ENCODE data around the gene C21orf58. TPM values are rescaled to one million over a fixed set of nuclear protein-coding genes. Genes with fewer than 3 reads are reported as not detected.

Gene C21orf58
- total and polyA plus RNA-seq, 4 experiments from 2014 or later = 0.35 to 9.4 (median 4.7) TPM

DNA sequence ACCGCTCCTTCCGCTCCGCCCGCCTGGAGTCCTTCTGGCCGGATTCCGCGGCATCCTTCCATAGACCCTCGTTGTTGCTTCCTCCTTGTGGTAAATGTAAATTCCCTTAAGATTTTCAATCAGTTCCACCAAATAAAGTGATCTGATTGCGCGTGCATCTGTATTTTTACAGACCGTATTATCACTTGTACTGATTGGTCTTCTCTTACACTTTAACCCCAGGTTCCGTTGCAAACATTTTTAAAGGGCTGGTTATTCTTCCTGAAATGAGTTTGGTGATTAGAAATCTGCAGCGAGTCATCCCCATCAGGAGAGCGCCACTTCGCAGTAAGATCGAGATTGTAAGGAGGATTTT, 37.0 kb downstream of the C21orf58 start:
- peak overlapping the region; percentile 87 to 99 (median 98) for H3K27ac Mint-ChIP-seq
- intact Hi-C loops (cut with micrococcal nuclease) = loop anchor here (1.0 to 10.0 kb wide), 5 partner anchors 10 to 312 kb away; partner anchors contain the start of gene PCNT
- peaks cover 0 to 2% of the 10 kb centered on the region in 2 donors for H3K27me3 Mint-ChIP-seq
- peak overlapping the region; percentile 95 to 100 (median 98) for H3K4me3 Mint-ChIP-seq
- Histone ChIP-seq H3K36me3 (ENCODE audit: insufficient read depth, low read length) (peaks cover 9% of the 10 kb centered on the region), H3K4me3 (ENCODE audit: low read length in 2 of 2) (peak overlapping the region; percentile 63 to 71), H3K4me1 (ENCODE audit: insufficient read depth, low read length) (peaks cover 45% of the 10 kb centered on the region), H3K27ac (ENCODE audit: low read depth, low read length) (peak overlapping the region; percentile 69), H3K9me3 (ENCODE audit: control insufficient read depth in 1 of 2, low read length in 2 of 2) (no peaks in the 10 kb centered on the region), H3K27me3 (ENCODE audit: insufficient read depth, low read length) (no peaks in the 10 kb centered on the region)
- H3K36me3 Mint-ChIP-seq = peaks cover 18 to 38% of the 10 kb centered on the region in 2 donors
- ChIA-PET CTCF (ENCODE audit: partially characterized antibody) (no interaction called here), POLR2A (ENCODE audit: partially characterized antibody) (interaction anchor here (0.9 to 2.5 kb wide), 5 partner anchors 10 to 172 kb away, joined by 3 to 16 read pairs (median 4); partner anchors contain the start of genes C21orf58, DIP2A and PCNT)
- DNase-seq = no peak
- no peaks in the 10 kb centered on the region for H3K9me3 Mint-ChIP-seq
- peaks cover 31 to 68% (median 51%) of the 10 kb centered on the region in 4 donors for H3K4me1 Mint-ChIP-seq

GRCh38 chr21:46285761-46286647, 37.7 kb downstream of the C21orf58 start, which contains the start of gene YBEY:
YBEY (plus strand) TSS chr21:46286342; CDS start chr21:46286914, 572 bp downstream.
- Mint-ChIP-seq H3K36me3 (peaks cover 17 to 38% of the 10 kb centered on the region in 2 donors), H3K9me3 (no peaks in the 10 kb centered on the region), H3K4me3 (peak within 1 kb of the TSS; percentile 95 to 100 (median 98)), H3K27me3 (peaks cover 0 to 2% of the 10 kb centered on the region in 2 donors), H3K4me1 (peaks cover 31 to 74% (median 52%) of the 10 kb centered on the region in 4 donors), H3K27ac (peak within 1 kb of the TSS; percentile 87 to 99 (median 98))
- H3K9me3 ChIP-seq (ENCODE audit: control insufficient read depth in 1 of 2, low read length in 2 of 2) = no peaks in the 10 kb centered on the region
- intact Hi-C loops (cut with micrococcal nuclease) = loop anchor here (1.0 to 10.0 kb wide), 5 partner anchors 10 to 311 kb away; partner anchors contain the start of gene PCNT
- peak; percentile 80 to 84 (median 81) for DNase-seq
- no peaks in the 10 kb centered on the region for H3K27me3 ChIP-seq (ENCODE audit: insufficient read depth, low read length)
- ChIA-PET CTCF (ENCODE audit: partially characterized antibody) (interaction anchor here (0.6 to 3.1 kb wide), 5 partner anchors 35 to 143 kb away, joined by 3 to 19 read pairs (median 4); a partner anchor contains a TSS), POLR2A (ENCODE audit: partially characterized antibody) (interaction anchor here (0.6 to 2.5 kb wide), 9 partner anchors 9 to 173 kb away, joined by 3 to 16 read pairs (median 4); partner anchors contain the start of genes C21orf58, DIP2A and PCNT)
- H3K4me1 ChIP-seq (ENCODE audit: insufficient read depth, low read length) = peaks cover 50% of the 10 kb centered on the region
- H3K4me3 ChIP-seq (ENCODE audit: low read length in 2 of 2) = peak within 1 kb of the TSS; percentile 71 to 78
- H3K36me3 ChIP-seq (ENCODE audit: insufficient read depth, low read length) = peaks cover 7% of the 10 kb centered on the region
- H3K27ac ChIP-seq (ENCODE audit: low read depth, low read length) = peak within 1 kb of the TSS; percentile 69

DNA sequence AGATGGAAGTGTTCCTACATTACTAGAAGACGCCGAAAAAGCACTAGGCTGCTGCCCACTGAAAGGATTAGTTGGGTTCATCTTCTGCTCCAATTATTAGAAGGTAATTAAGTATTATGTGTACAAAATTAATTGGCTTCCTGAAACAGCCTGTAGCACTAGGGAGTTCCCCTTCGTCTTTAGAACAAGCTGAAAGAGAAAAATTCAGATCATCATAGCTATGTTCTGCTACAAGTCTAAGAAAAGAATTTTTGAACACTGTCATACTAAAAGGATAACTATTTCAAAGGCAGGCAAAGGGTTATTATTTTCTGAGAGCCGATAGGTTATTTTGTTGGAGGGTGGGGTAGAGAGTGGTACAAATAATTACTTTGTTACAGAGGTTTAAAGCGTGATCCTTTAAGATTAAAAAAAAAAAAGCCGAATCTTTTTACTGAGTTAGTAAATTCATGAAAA, 38.4 kb downstream of the C21orf58 start, which contains the start of gene MCM3AP:
Gene MCM3AP (minus strand): TSS at position 406 of the 456 bp plus-strand sequence. CDS start 325 bp downstream, at position 81.
- no peak for DNase-seq
- peak within 1 kb of the TSS; percentile 95 to 100 (median 98) for H3K4me3 Mint-ChIP-seq
- Histone ChIP-seq H3K36me3 (ENCODE audit: insufficient read depth, low read length) (peaks cover 11% of the 10 kb centered on the region), H3K27ac (ENCODE audit: low read depth, low read length) (peak within 1 kb of the TSS; percentile 69), H3K9me3 (ENCODE audit: control insufficient read depth in 1 of 2, low read length in 2 of 2) (no peaks in the 10 kb centered on the region), H3K4me1 (ENCODE audit: insufficient read depth, low read length) (peaks cover 56% of the 10 kb centered on the region), H3K4me3 (ENCODE audit: low read length in 2 of 2) (peak within 1 kb of the TSS; percentile 71 to 78), H3K27me3 (ENCODE audit: insufficient read depth, low read length) (no peaks in the 10 kb centered on the region)
- intact Hi-C loops (cut with micrococcal nuclease) = loop anchor here (5.0 to 10.0 kb wide), 2 partner anchors 53 to 310 kb away; no protein-coding TSS in a partner anchor
- peaks cover 17 to 43% of the 10 kb centered on the region in 2 donors for H3K36me3 Mint-ChIP-seq
- POLR2A ChIA-PET (ENCODE audit: partially characterized antibody) = interaction anchor here (1.2 to 2.5 kb wide), 6 partner anchors 10 to 41 kb away, joined by 3 to 16 read pairs (median 6); partner anchors contain the start of genes C21orf58 and PCNT
- no peaks in the 10 kb centered on the region for H3K9me3 Mint-ChIP-seq
- H3K4me1 Mint-ChIP-seq = peaks cover 31 to 77% (median 53%) of the 10 kb centered on the region in 4 donors
- peak within 1 kb of the TSS; percentile 87 to 99 (median 98) for H3K27ac Mint-ChIP-seq
- CTCF ChIA-PET (ENCODE audit: partially characterized antibody) = interaction anchor here (0.9 to 3.1 kb wide), 7 partner anchors 13 to 142 kb away, joined by 3 to 19 read pairs (median 4); a partner anchor contains a TSS
- H3K27me3 Mint-ChIP-seq = peaks cover 0 to 2% of the 10 kb centered on the region in 2 donors

DNA sequence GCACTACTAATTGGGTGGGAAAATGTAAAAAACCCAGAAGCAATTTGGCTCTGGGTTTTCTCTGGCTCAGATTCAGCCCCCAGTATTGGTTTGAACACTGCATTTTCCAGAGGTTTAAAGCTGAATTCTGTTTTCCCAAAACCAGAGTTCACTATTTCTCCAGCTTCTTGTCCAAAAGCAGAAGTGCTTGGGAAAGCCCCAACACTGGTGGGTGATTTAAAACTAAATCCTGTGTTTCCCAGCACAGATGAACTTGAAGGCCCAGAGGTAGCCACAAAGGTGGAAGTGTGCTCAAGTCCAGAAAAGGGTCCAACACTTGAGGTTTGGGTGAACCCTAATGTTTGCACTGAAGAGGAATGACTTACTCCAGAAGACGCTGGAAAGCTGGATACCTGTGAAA, 38.9 kb downstream of the C21orf58 start:
- Histone ChIP-seq H3K9me3 (ENCODE audit: control insufficient read depth in 1 of 2, low read length in 2 of 2) (no peaks in the 10 kb centered on the region), H3K36me3 (ENCODE audit: insufficient read depth, low read length) (peaks cover 14% of the 10 kb centered on the region), H3K4me1 (ENCODE audit: insufficient read depth, low read length) (peaks cover 60% of the 10 kb centered on the region), H3K4me3 (ENCODE audit: low read length in 2 of 2) (peak overlapping the region in 1 of 2 donors; percentile 71), H3K27me3 (ENCODE audit: insufficient read depth, low read length) (no peaks in the 10 kb centered on the region), H3K27ac (ENCODE audit: low read depth, low read length) (peak overlapping the region; percentile 69)
- intact Hi-C loops (cut with micrococcal nuclease) = loop anchor here (5.0 to 10.0 kb wide), 2 partner anchors 52 to 310 kb away; no protein-coding TSS in a partner anchor
- no peak for DNase-seq
- Mint-ChIP-seq H3K27me3 (peaks cover 0 to 2% of the 10 kb centered on the region in 2 donors), H3K27ac (peak overlapping the region in 4 of 7 donors; percentile 78 to 94 (median 89)), H3K4me1 (peaks cover 29 to 73% (median 53%) of the 10 kb centered on the region in 4 donors), H3K4me3 (peak overlapping the region; percentile 87 to 100 (median 90)), H3K36me3 (peaks cover 17 to 46% of the 10 kb centered on the region in 2 donors), H3K9me3 (no peaks in the 10 kb centered on the region)
- ChIA-PET CTCF (ENCODE audit: partially characterized antibody) (interaction anchor here (0.9 to 3.1 kb wide), 7 partner anchors 14 to 141 kb away, joined by 3 to 19 read pairs (median 4); a partner anchor contains a TSS), POLR2A (ENCODE audit: partially characterized antibody) (interaction anchor here (1.1 to 2.5 kb wide), 4 partner anchors 10 to 41 kb away, joined by 3 to 16 read pairs (median 6); partner anchors contain the start of genes C21orf58 and PCNT)

- Histone ChIP-seq H3K36me3 (ENCODE audit: insufficient read depth, low read length) (peaks cover 20% of the 10 kb centered on the region), H3K4me1 (ENCODE audit: insufficient read depth, low read length) (peaks cover 61% of the 10 kb centered on the region), H3K9me3 (ENCODE audit: control insufficient read depth in 1 of 2, low read length in 2 of 2) (no peaks in the 10 kb centered on the region), H3K4me3 (ENCODE audit: low read length in 2 of 2) (no peak overlapping the region), H3K27ac (ENCODE audit: low read depth, low read length) (no peak overlapping the region), H3K27me3 (ENCODE audit: insufficient read depth, low read length) (no peaks in the 10 kb centered on the region)
- peaks cover 0 to 2% of the 10 kb centered on the region in 2 donors for H3K27me3 Mint-ChIP-seq
- DNase-seq = no peak
- H3K36me3 Mint-ChIP-seq = peaks cover 21 to 51% of the 10 kb centered on the region in 2 donors
- intact Hi-C loops (cut with micrococcal nuclease) = loop anchor here (10.0 kb wide), 1 partner anchor 309 kb away; no protein-coding TSS in a partner anchor
- H3K27ac Mint-ChIP-seq = peak overlapping the region; percentile 48 to 87 (median 71)
- CTCF ChIA-PET (ENCODE audit: partially characterized antibody) = interaction anchor here (0.9 to 3.1 kb wide), 6 partner anchors 14 to 141 kb away, joined by 3 to 19 read pairs (median 4); no protein-coding TSS in a partner anchor
- H3K4me3 Mint-ChIP-seq = peak overlapping the region; percentile 32 to 86 (median 72)
- POLR2A ChIA-PET (ENCODE audit: partially characterized antibody) = interaction anchor here (1.1 to 2.5 kb wide), 3 partner anchors 9 to 42 kb away, joined by 3 to 16 read pairs (median 6); partner anchors contain the start of genes C21orf58 and PCNT
- H3K9me3 Mint-ChIP-seq = no peaks in the 10 kb centered on the region
- peaks cover 27 to 69% (median 52%) of the 10 kb centered on the region in 4 donors for H3K4me1 Mint-ChIP-seq
Measured at GRCh38 chr21:46284077-46284644, 39.5 kb downstream of the C21orf58 start.

DNA sequence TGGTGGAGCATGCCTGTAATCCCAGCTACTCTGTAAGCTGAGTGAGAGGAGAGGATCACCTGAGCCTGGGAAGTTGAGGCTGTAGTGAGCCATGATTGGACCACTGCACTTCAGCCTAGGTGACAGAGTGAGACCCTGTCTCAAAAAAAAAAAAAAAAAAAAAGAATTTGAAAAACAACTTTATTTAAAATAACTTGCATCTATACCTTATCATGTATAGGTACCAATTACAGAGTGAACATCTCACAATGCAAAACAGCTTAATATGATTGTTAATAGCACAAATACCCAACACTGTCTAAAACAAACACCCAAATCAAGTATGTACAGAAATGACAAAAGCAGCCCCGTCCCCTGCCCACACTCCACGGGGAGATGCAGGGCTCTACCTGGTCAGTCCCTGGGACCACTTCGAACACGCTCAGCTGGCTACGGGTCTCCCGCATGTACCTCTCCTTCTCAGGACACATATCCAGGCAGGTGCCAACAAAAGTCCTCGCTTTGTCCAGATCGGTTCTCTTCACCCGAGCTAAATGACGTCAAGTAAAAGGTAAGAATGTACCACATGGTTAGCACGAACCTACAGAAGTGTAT, 48.8 kb downstream of the C21orf58 start:
- H3K9me3 ChIP-seq (ENCODE audit: control insufficient read depth in 1 of 2, low read length in 2 of 2) = no peaks in the 10 kb centered on the region
- intact Hi-C loops (cut with micrococcal nuclease) = no loop called here
- no peak for DNase-seq
- Mint-ChIP-seq H3K27ac (no peak overlapping the region), H3K4me1 (peaks cover 0 to 13% (median 5%) of the 10 kb centered on the region in 4 donors), H3K27me3 (no peaks in the 10 kb centered on the region), H3K9me3 (no peaks in the 10 kb centered on the region), H3K4me3 (no peak overlapping the region), H3K36me3 (peaks cover 50 to 67% of the 10 kb centered on the region in 2 donors)
- ChIA-PET CTCF (ENCODE audit: partially characterized antibody) (no interaction called here), POLR2A (ENCODE audit: partially characterized antibody) (interaction anchor here (0.8 to 1.4 kb wide), 2 partner anchors 10 to 11 kb away, joined by 3 to 4 read pairs; partner anchors contain the start of genes MCM3AP and YBEY)
- peaks cover 78% of the 10 kb centered on the region for H3K36me3 ChIP-seq (ENCODE audit: insufficient read depth, low read length)
- H3K4me1 ChIP-seq (ENCODE audit: insufficient read depth, low read length) = peaks cover 3% of the 10 kb centered on the region
- no peak overlapping the region for H3K27ac ChIP-seq (ENCODE audit: low read depth, low read length)
- no peaks in the 10 kb centered on the region for H3K27me3 ChIP-seq (ENCODE audit: insufficient read depth, low read length)
- H3K4me3 ChIP-seq (ENCODE audit: low read length in 2 of 2) = no peak overlapping the region
